Omental fat pad (tissue), 4 donors: Measurements from ENCODE around the gene PLCL2. TPM values are rescaled to one million over a fixed set of nuclear protein-coding genes. Genes with fewer than 3 reads are reported as not detected.

Experiments
- ATAC-seq: fragments of 150-250 bp; one replicate; pipeline ENCODE4 v1.9.1; 2016; ENCODE audit warnings: mild to moderate bottlenecking, moderate library complexity; ENCODE audit not compliant: low FRiP score
- DNase-seq: peaks from one replicate; pipeline ENCODE4 v3.0.0-alpha.2; 2019; ENCODE audit warnings: low spot score
- CTCF ChIP-seq, 3 donors: fragments of 450-650 bp; IDR thresholded peaks; one replicate each; pipeline ENCODE4 v1.5.1; 2016 to 2017; ENCODE audit warnings: antibody characterized with exemption in 3 of 3, mild to moderate bottlenecking in 3 of 3, moderate library complexity in 2 of 3
- total RNA-seq, 4 donors: library from RNA; depleted of rRNA; stranded (reverse); fragments of >200 nt; gene quantifications; one replicate each; pipeline ENCODE4 v1.1.0, GENCODE V29; 2016

The PLCL2 gene
- total RNA-seq, 4 donors from 2014 or later = 10.8 to 28.5 (median 16.3) TPM

DNA sequence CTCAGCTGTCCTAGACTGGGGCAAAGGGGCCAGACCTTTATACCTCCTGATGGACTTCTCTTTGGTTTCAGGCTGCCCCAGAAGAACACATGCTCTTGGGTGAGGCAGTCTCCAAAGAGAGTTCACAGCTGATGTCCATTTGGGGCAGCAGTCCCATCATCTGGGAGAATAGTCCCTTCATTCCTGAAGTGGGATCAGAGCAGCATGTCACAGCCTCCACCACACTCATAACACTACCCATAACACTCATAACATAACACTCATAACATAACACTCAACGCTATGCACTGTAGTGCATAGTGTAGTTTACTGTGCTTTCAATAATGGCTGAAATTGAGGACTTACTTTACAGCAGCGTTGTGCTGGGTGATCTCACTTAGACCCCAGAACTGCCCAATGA lies 36.7 kb upstream of the PLCL2 start:
- DNase-seq (no peak), ATAC-seq (no peak)
- no peak for TF ChIP-seq CTCF (IDR thresholded peaks at IDR 0.05)

- ATAC-seq (no peak), DNase-seq (peak; percentile 28)
- no peak for TF ChIP-seq CTCF (IDR thresholded peaks at IDR 0.05)
Measured at GRCh38 chr3:16849229-16849628, 35.5 kb upstream of the PLCL2 start.

DNA sequence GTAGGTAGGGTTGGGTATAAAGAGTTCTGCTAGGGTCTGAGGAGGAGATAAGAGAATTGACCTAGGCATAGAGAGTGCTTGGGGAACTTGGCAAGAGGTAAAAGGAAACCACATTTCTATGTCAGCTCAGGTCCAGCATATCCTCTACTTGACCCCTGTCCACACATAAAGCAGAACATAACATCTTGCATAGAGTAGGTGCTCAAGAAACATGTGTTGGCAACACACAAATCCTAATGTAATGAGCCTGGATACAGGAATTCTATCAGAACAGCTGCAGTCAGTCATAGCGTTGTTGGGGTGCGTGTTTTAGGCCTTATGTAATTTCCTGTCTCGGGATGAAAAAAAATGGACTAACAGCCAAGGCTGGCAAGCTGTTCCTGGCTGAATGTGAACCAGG lies 35.0 kb upstream of the PLCL2 start:
- TF ChIP-seq CTCF (IDR thresholded peaks at IDR 0.05) = no peak
- no peak for DNase-seq
- no peak for ATAC-seq

GRCh38 chr3:16855497-16855896 lies 29.3 kb upstream of the PLCL2 start:
- ATAC-seq (no peak), DNase-seq (no peak)
- TF ChIP-seq CTCF (IDR thresholded peaks at IDR 0.05) = no peak

DNA sequence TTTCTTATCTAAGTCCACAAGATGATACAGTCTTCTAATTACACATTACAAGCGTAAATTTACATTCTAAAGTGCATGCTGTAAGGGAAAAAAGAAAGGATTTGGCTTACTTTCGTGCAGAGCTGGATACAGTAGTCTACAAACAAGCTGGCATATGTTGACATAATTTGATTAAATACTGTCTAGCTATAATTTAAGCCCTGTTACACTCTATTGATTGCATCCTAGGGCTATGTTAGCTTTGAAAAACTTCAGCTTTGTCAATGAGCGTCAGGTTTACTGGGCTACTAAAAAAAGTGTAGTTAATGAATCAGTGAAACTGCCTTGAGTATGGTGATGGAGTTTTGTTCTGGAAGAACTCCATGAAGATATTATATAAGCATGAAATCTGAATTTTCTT lies 24.5 kb upstream of the PLCL2 start:
- DNase-seq (no peak), ATAC-seq (no peak)
- TF ChIP-seq CTCF (IDR thresholded peaks at IDR 0.05) = no peak

DNA sequence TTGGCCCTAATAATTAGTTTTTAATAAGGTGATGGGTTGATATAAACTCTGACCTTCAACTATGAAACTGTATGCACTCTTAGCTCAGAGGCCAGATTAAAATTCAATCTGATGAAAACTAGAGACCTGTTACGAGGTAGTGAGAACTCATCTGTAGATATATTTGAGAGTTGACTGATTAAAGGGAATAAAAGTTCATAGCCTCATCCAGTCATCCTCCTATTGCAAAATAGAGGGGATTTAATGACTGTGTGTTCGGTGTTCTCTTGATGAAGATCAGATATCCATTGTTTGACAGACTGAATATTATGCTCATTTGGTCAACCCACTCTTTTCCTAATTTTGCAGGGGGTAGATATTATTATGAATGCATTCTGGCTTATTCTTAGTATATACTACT lies 23.3 kb upstream of the PLCL2 start:
- DNase-seq = no peak
- TF ChIP-seq CTCF (IDR thresholded peaks at IDR 0.05) = no peak
- no peak for ATAC-seq

GRCh38 chr3:16864610-16865313 lies 20.0 kb upstream of the PLCL2 start:
- no peak for TF ChIP-seq CTCF (IDR thresholded peaks at IDR 0.05)
- ATAC-seq (peak; percentile 44), DNase-seq (no peak)
